HepG2 (cell line): ENCODE data around the gene AIP. TPM values are rescaled to one million over a fixed set of nuclear protein-coding genes. Genes with fewer than 3 reads are reported as not detected.
A peak's percentile ranks its signal among the peaks of the same experiment; 100 is the strongest.

Source experiments
- HOXA9 ChIP-seq: sonication (generic); formaldehyde crosslinking; IDR thresholded peaks from 2 replicates; pipeline ENCODE4 v1.8.1; 2022; ENCODE audit warnings: missing genetic modification reagents, mild to moderate bottlenecking, moderate library complexity, borderline replicate concordance
- ISL2 ChIP-seq: sonication (generic); formaldehyde crosslinking; IDR thresholded peaks from 2 replicates; pipeline ENCODE4 v1.5.0; 2020; ENCODE audit warnings: missing genetic modification reagents
- POLR2G ChIP-seq: fragments of 200-400 bp; formaldehyde crosslinking; IDR thresholded peaks from 2 replicates; pipeline ENCODE4 v1.6.1; 2018; ENCODE audit warnings: mild to moderate bottlenecking, low read depth, low read length, moderate library complexity
- SKI ChIP-seq: fragments of 450-650 bp; IDR thresholded peaks from one replicate; pipeline ENCODE4 v1.6.1; 2018; ENCODE audit warnings: mild to moderate bottlenecking; ENCODE audit not compliant: partially characterized antibody
- TCF7 ChIP-seq: sonication (generic); IDR thresholded peaks from 2 replicates; pipeline ENCODE4 v1.6.1; 2016; ENCODE audit warnings: antibody characterized with exemption, low read depth
- ZMYM3 ChIP-seq: sonication (generic); formaldehyde crosslinking; IDR thresholded peaks from 2 replicates; pipeline ENCODE4 v1.5.1; 2020; ENCODE audit warnings: mild to moderate bottlenecking, missing genetic modification reagents
- ZNF12 ChIP-seq: sonication (generic); formaldehyde crosslinking; IDR thresholded peaks from 2 replicates; pipeline ENCODE4 v1.5.0; 2020; ENCODE audit warnings: missing genetic modification reagents
- ZNF296 ChIP-seq: sonication (generic); formaldehyde crosslinking; conservative IDR thresholded peaks from 2 replicates; pipeline ENCODE4 v1.5.0; 2020; ENCODE audit warnings: mild to moderate bottlenecking, missing genetic modification reagents
- ZNF652 ChIP-seq: IDR thresholded peaks from 2 replicates; pipeline ENCODE4 v1.6.1; 2016; ENCODE audit warnings: low read depth, borderline replicate concordance
- ZNF766 ChIP-seq: sonication (generic); formaldehyde crosslinking; IDR thresholded peaks from 2 replicates; pipeline ENCODE4 v1.5.0; 2020; ENCODE audit warnings: missing genetic modification reagents, borderline replicate concordance
- polyA plus RNA-seq, 8 experiments: library from polyadenylated mRNA; depleted of rRNA in 3 of 8; stranded (reverse) in 7 of 8; unstranded in 1 of 8; fragments of >200 nt; fragmentation: Illumina TruSeq in 4 of 8; extraction: Trizol in 4 of 8; gene quantifications; 2 replicates each; pipeline versions ENCODE4 v1.2.1 to v1.2.3, GENCODE V29; 2011 to 2016; ENCODE audit warnings: low read depth in 4 of 8, missing spikeins in 1 of 8, mixed read lengths in 1 of 8; ENCODE audit not compliant: insufficient read depth in 1 of 8
- total RNA-seq, 5 experiments: library from RNA; depleted of rRNA; stranded (reverse); fragments of >200 nt; fragmentation: Illumina TruSeq; extraction: Trizol; gene quantifications; 2 replicates each; pipeline ENCODE4 v1.2.3, GENCODE V29; 2016; ENCODE audit warnings: low read depth in 1 of 5
- TF ChIP-seq, protein P1 (sequence below): sonication (generic); formaldehyde crosslinking; IDR thresholded peaks from 2 replicates; pipeline ENCODE4 v1.4.0; 2020; ENCODE audit warnings: mild to moderate bottlenecking, missing genetic modification reagents
- TF ChIP-seq, protein P2 (sequence below): IDR thresholded peaks from 2 replicates; pipeline ENCODE4 v1.6.1; 2012; ENCODE audit warnings: low read length, improper control_type of control experiment
- TF ChIP-seq, protein P3 (sequence below): sonication (generic); formaldehyde crosslinking; IDR thresholded peaks from 2 replicates; pipeline ENCODE4 v1.8.0; 2022; ENCODE audit warnings: missing genetic modification reagents, mild to moderate bottlenecking, borderline replicate concordance
- TF ChIP-seq, protein P4 (sequence below): sonication (generic); formaldehyde crosslinking; IDR thresholded peaks from 2 replicates; pipeline ENCODE4 v1.5.0; 2020; ENCODE audit warnings: missing genetic modification reagents

The AIP gene
- total and polyA plus RNA-seq, 2 of the 13 experiments (the other 11 are each of a cell fraction or from before 2014, with no cell fraction given) = 51.8 to 110 TPM

DNA sequence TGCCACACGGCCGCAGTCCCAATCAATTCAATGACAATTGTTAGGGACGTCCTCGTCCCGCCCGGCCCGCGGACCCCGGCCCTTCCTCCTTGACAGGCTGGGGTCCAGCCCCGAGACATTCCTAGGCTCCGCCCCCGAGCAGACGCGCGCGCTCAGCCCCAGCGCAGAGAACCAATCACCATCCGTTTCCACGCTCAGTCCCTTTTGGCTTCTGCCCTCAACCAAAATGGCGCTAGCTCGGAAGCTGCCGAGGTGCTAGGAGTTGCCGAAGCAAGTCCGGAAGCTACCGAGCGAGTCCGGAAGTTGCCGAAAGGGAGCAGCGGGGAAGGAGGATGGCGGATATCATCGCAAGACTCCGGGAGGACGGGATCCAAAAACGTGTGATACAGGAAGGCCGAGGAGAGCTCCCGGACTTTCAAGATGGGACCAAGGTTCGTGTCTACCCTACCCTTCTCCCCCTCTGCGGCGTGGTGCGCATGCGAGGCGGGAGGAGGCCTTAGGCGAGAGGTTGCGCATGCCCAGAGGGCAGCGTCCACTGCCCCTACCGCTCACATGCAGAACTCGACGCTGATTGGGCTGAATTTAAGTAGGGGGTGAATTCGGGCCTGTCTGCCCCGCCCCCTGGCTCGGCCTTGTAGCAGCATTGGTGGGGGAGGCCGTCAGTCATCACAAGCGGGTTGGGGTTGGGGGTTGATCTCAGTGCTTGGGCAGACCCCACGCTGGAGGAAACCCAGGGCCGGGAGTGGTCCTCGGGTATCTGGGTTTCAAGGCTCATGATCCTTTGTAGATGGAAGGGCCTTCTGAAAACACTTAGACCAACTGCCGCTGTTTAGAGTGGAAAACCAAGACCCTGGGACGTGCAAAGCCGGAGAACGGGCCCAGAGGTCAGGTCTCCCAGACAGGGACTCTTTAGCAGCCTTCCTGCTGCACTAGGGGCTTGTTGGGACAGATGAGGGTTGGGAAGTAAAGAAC lies at the start of gene AIP (continued):
- TF ChIP-seq, protein P1, sequence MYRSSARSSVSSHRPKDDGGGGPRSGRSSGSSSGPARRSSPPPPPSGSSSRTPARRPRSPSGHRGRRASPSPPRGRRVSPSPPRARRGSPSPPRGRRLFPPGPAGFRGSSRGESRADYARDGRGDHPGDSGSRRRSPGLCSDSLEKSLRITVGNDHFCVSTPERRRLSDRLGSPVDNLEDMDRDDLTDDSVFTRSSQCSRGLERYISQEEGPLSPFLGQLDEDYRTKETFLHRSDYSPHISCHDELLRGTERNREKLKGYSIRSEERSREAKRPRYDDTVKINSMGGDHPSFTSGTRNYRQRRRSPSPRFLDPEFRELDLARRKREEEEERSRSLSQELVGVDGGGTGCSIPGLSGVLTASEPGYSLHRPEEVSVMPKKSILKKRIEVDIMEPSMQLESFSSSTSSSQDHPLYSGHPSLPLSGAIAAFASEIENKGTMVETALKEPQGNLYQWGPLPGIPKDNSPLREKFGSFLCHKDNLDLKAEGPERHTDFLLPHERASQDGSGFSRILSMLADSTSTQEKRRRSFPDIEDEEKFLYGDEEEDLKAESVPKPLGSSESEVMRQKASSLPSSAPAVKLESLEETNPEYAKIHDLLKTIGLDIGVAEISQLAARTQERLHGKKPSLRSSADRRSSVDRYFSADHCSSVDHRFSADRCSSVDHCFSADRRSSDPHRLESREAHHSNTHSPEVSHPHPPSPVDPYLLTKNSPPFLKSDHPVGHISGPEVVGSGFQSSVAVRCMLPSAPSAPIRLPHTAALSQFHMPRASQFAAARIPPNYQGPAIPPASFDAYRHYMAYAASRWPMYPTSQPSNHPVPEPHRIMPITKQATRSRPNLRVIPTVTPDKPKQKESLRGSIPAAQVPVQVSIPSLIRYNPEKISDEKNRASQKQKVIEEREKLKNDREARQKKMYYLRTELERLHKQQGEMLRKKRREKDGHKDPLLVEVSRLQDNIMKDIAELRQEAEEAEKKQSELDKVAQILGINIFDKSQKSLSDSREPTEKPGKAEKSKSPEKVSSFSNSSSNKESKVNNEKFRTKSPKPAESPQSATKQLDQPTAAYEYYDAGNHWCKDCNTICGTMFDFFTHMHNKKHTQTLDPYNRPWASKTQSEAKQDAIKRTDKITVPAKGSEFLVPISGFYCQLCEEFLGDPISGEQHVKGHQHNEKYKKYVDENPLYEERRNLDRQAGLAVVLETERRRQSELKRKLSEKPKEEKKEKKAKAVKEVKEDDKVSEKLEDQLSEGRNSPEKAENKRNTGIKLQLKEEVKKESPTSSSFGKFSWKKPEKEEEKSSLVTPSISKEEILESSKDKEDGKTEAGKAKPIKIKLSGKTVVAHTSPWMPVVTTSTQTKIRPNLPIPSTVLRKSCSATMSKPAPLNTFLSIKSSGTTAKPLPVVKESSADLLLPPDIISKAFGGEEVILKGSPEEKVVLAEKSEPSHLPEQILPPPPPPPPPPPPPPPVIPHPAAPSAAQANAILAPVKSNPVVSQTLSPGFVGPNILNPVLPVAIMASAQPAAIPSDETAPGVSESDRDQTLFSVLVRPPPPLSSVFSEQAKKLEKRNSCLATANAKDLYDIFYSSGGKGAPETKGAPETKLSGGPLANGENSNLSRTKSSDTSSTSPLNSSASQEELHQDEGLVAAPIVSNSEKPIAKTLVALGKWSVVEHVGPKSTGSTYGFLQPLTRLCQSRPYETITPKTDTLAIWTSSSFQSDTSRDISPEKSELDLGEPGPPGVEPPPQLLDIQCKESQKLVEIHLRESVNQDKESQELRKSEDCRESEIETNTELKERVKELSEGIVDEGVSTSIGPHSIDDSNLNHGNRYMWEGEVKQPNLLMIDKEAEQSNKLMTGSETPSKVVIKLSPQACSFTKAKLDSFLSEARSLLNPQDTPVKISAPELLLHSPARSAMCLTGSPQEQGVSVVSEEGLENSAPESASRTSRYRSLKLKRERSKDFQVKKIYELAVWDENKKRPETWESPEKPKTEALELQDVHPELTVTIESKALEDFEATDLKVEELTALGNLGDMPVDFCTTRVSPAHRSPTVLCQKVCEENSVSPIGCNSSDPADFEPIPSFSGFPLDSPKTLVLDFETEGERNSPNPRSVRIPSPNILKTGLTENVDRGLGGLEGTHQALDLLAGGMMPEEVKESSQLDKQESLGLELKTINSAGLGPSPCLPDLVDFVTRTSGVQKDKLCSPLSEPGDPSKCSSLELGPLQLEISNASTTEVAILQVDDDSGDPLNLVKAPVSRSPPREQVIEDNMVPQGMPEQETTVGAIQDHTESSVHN (CRISPR knock-in tag) = peak; percentile 94; the same call in 1 of the 2 replicates
- TF ChIP-seq ZNF652 (CRISPR knock-in tag) = peak; percentile 46
- no peak for TF ChIP-seq ZNF296 (CRISPR knock-in tag)
- TF ChIP-seq ISL2 (CRISPR knock-in tag) = peak; percentile 43
- TF ChIP-seq HOXA9 (CRISPR knock-in tag) = peak; percentile 53; the same call in 1 of the 2 replicates
- no peak for TF ChIP-seq SKI
- TF ChIP-seq, protein P2, sequence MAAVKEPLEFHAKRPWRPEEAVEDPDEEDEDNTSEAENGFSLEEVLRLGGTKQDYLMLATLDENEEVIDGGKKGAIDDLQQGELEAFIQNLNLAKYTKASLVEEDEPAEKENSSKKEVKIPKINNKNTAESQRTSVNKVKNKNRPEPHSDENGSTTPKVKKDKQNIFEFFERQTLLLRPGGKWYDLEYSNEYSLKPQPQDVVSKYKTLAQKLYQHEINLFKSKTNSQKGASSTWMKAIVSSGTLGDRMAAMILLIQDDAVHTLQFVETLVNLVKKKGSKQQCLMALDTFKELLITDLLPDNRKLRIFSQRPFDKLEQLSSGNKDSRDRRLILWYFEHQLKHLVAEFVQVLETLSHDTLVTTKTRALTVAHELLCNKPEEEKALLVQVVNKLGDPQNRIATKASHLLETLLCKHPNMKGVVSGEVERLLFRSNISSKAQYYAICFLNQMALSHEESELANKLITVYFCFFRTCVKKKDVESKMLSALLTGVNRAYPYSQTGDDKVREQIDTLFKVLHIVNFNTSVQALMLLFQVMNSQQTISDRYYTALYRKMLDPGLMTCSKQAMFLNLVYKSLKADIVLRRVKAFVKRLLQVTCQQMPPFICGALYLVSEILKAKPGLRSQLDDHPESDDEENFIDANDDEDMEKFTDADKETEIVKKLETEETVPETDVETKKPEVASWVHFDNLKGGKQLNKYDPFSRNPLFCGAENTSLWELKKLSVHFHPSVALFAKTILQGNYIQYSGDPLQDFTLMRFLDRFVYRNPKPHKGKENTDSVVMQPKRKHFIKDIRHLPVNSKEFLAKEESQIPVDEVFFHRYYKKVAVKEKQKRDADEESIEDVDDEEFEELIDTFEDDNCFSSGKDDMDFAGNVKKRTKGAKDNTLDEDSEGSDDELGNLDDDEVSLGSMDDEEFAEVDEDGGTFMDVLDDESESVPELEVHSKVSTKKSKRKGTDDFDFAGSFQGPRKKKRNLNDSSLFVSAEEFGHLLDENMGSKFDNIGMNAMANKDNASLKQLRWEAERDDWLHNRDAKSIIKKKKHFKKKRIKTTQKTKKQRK = no peak
- TF ChIP-seq, protein P3, sequence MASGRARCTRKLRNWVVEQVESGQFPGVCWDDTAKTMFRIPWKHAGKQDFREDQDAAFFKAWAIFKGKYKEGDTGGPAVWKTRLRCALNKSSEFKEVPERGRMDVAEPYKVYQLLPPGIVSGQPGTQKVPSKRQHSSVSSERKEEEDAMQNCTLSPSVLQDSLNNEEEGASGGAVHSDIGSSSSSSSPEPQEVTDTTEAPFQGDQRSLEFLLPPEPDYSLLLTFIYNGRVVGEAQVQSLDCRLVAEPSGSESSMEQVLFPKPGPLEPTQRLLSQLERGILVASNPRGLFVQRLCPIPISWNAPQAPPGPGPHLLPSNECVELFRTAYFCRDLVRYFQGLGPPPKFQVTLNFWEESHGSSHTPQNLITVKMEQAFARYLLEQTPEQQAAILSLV (CRISPR knock-in tag) = peak; percentile 99
- TF ChIP-seq, protein P4, sequence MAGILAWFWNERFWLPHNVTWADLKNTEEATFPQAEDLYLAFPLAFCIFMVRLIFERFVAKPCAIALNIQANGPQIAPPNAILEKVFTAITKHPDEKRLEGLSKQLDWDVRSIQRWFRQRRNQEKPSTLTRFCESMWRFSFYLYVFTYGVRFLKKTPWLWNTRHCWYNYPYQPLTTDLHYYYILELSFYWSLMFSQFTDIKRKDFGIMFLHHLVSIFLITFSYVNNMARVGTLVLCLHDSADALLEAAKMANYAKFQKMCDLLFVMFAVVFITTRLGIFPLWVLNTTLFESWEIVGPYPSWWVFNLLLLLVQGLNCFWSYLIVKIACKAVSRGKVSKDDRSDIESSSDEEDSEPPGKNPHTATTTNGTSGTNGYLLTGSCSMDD (CRISPR knock-in tag) = peak; percentile 88; the same call in 1 of the 2 replicates
- no peak for TF ChIP-seq TCF7
- peak; percentile 70 for TF ChIP-seq ZNF12
- TF ChIP-seq ZMYM3 = 0 out of 2 replicates have a peak, but pooled peaks have one; percentile 36
- TF ChIP-seq ZNF766 (CRISPR knock-in tag) = peak; percentile 98
- peak; percentile 83 for TF ChIP-seq POLR2G
